ENCODE results near the gene ALAD. TPM values are rescaled to one million over a fixed set of nuclear protein-coding genes. Genes with fewer than 3 reads are reported as not detected.

Gene ALAD
- total RNA-seq, 4 donors from 2014 or later, result 17.3 to 34.2 (median 17.9) TPM

DNA sequence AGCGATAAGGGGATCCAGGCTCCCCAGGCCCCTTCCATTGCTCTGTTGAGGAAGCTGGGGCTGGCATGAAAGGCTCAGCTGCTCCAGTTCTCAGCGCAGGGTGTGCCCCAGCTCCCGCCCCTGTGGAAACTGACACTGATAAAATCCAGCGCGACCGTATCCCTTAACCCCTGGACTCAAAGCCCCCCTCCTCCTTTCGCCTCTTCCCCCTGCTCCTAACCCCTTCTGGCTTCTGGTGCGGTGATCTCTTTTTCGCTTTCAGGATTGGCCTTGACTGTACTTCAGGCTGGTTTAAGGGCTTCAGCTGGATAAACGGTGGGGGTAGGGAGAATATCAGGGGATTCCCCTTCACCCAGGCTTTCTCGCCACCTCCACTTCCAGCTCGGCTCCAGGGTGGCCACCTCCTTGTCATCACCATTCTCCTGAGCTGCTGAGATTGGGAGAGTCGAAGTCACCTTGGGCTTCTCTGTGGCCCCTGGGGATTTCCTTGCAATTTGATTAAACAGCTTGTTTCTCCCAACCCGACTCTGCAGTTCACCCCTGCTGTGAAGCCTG lies 50.9 kb downstream of the ALAD start:
- WGBS, 2 donors (ENCODE audit: low coverage in 1 of 2), result 18 to 32% methylated on average over 3 to 14 of the region's 14 CpGs
- no peak for TF ChIP-seq CTCF (IDR thresholded peaks at IDR 0.05)
- TF ChIP-seq POLR2A (IDR thresholded peaks at IDR 0.05), result no peak
- no peak for TF ChIP-seq EP300 (IDR thresholded peaks at IDR 0.05)
- peak; percentile 25 for ATAC-seq
- Histone ChIP-seq H3K27me3 (peaks cover 58% of the 10 kb centered on the region), H3K9me3 (no peaks in the 10 kb centered on the region), H3K4me3 (peak overlapping the region; percentile 41 to 58), H3K36me3 (no peaks in the 10 kb centered on the region), H3K4me1 (peaks cover 0 to 16% (median 4%) of the 10 kb centered on the region in 3 donors), H3K27ac (no peak overlapping the region)

GRCh38 chr9:113349445-113350094 lies 51.5 kb downstream of the ALAD start, which contains the start of gene BSPRY:
Gene BSPRY (plus strand): TSS chr9:113349541. CDS start chr9:113349580, 39 bp downstream.
- Histone ChIP-seq H3K4me1 (peaks cover 0 to 21% (median 4%) of the 10 kb centered on the region in 3 donors), H3K9me3 (no peaks in the 10 kb centered on the region), H3K4me3 (peak within 1 kb of the TSS; percentile 41 to 58), H3K36me3 (no peaks in the 10 kb centered on the region), H3K27ac (peak within 1 kb of the TSS in 1 of 4 donors; percentile 29), H3K27me3 (peaks cover 52% of the 10 kb centered on the region)
- ATAC-seq, result peak; percentile 57
- no peak for TF ChIP-seq CTCF (IDR thresholded peaks at IDR 0.05)
- TF ChIP-seq POLR2A (IDR thresholded peaks at IDR 0.05), result no peak
- TF ChIP-seq EP300 (IDR thresholded peaks at IDR 0.05), result no peak
- no peak for TF ChIP-seq POLR2AphosphoS5 (IDR thresholded peaks at IDR 0.05)
- WGBS, 2 donors (ENCODE audit: low coverage in 1 of 2), result 5% methylated on average over 3 of the region's 71 CpGs; no CpG with 5 or more reads in 1 of the 2 donors

DNA sequence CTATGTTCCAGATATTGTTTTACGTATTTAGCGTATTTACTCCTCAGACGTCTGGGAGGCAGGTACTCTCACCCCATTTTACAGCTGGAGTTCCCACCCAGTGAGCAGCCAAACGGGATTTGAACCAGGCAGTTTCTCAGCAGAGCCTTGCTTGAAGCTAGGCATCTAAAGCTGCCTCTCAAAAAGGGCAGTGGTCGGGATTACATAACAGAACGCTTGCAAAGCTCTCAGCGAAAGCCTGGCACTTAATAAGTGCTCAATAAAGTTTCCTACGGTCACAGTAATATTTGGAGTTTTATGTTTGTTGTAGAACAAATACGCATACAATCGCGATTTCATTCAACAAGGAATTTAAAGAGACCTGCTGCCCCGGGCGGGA lies 52.0 kb downstream of the ALAD start:
- no peak for ATAC-seq
- peaks cover 47% of the 10 kb centered on the region for H3K27me3 ChIP-seq
- TF ChIP-seq POLR2A (IDR thresholded peaks at IDR 0.05), result no peak
- TF ChIP-seq POLR2AphosphoS5 (IDR thresholded peaks at IDR 0.05), result no peak
- no peak for TF ChIP-seq EP300 (IDR thresholded peaks at IDR 0.05)
- TF ChIP-seq CTCF (IDR thresholded peaks at IDR 0.05), result no peak
- H3K4me1 ChIP-seq, result peaks cover 0 to 26% (median 4%) of the 10 kb centered on the region in 3 donors
- peak overlapping the region in 1 of 2 donors; percentile 58 for H3K4me3 ChIP-seq
- H3K27ac ChIP-seq, result no peak overlapping the region
- 34 to 56% methylated on average over 6 to 11 of the region's 13 CpGs for WGBS, 2 donors (ENCODE audit: low coverage in 1 of 2)
- no peaks in the 10 kb centered on the region for H3K36me3 ChIP-seq
- no peaks in the 10 kb centered on the region for H3K9me3 ChIP-seq

- no peaks in the 10 kb centered on the region for H3K9me3 ChIP-seq
- 81 to 84% methylated on average over 2 of the region's 3 CpGs for WGBS, 2 donors (ENCODE audit: low coverage in 1 of 2)
- TF ChIP-seq EP300 (IDR thresholded peaks at IDR 0.05) (no peak), POLR2A (IDR thresholded peaks at IDR 0.05) (no peak), POLR2AphosphoS5 (IDR thresholded peaks at IDR 0.05) (no peak), CTCF (IDR thresholded peaks at IDR 0.05) (no peak)
- no peak overlapping the region for H3K4me3 ChIP-seq
- H3K4me1 ChIP-seq, result peaks cover 0 to 32% (median 4%) of the 10 kb centered on the region in 3 donors
- no peak for ATAC-seq
- no peaks in the 10 kb centered on the region for H3K36me3 ChIP-seq
- peaks cover 42% of the 10 kb centered on the region for H3K27me3 ChIP-seq
- no peak overlapping the region for H3K27ac ChIP-seq
Measured at GRCh38 chr9:113348437-113348836, 52.6 kb downstream of the ALAD start.

DNA sequence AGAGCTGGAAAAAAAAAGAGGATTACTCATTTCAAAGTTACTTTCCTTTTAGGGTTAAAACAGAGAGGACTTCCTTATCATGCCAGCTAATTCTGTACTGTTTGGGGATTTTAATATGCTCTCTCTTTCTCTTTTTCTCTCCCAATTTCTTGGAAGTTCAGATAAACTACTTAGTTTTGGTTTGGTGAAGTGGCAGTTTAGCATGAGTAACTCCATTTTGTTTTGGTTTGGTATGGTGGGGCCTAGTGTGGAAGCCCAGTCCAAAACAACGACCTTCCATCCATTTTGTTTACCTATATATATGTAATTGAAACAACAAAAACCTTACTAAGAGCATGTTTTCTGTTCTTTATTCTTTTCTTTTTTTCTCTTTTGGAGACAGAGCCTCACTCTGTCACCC lies 55.4 kb downstream of the ALAD start:
- TF ChIP-seq POLR2AphosphoS5 (IDR thresholded peaks at IDR 0.05), result no peak
- TF ChIP-seq CTCF (IDR thresholded peaks at IDR 0.05), result no peak
- TF ChIP-seq POLR2A (IDR thresholded peaks at IDR 0.05), result no peak
- Histone ChIP-seq H3K27me3 (peaks cover 15% of the 10 kb centered on the region), H3K9me3 (no peaks in the 10 kb centered on the region), H3K27ac (no peak overlapping the region), H3K4me3 (no peak overlapping the region), H3K36me3 (no peaks in the 10 kb centered on the region), H3K4me1 (peaks cover 0 to 41% (median 4%) of the 10 kb centered on the region in 3 donors)
- no peak for ATAC-seq
- WGBS, 2 donors (ENCODE audit: low coverage in 1 of 2), result 11 to 25% methylated on average over 1 of the region's 1 CpG

All from gastroesophageal sphincter (tissue), 4 donors.